ENCODE data around the gene PRSS33.

DNA sequence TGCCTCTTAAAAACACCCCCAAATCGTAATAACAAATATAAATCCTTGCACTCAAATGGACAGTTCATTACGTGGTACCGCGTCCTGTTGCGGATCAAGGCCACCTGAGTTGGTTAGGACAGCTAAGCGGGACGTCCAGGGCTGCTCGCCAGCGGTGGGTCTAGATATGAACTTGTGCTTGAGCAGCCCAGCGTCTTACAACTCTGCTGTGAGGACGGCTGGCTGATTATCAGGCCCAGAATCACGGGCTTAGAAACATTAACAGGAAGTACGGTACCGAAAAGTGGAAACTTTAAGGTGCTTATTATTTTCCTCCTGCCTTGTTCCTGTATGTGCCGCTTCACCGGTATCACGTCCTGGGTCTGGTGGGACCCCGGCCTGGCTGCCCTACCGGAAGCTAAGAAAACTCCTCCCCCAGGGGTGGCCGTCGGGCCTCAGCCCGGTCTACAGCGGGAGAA is 35.8 kb downstream of the PRSS33 start:
- TF ChIP-seq CTCF (IDR thresholded peaks at IDR 0.05) (no peak), RCOR1 (IDR thresholded peaks at IDR 0.05; ENCODE audit: low read length) (no peak), ZBTB33 (IDR thresholded peaks at IDR 0.05; ENCODE audit: borderline replicate concordance, low read depth) (no peak), MXI1 (IDR thresholded peaks at IDR 0.05; ENCODE audit: low read depth, low read length) (no peak; the same call in 1 of the 2 replicates)

Data from SK-N-SH (cell line).